ENCODE data around the gene TEX30.

DNA sequence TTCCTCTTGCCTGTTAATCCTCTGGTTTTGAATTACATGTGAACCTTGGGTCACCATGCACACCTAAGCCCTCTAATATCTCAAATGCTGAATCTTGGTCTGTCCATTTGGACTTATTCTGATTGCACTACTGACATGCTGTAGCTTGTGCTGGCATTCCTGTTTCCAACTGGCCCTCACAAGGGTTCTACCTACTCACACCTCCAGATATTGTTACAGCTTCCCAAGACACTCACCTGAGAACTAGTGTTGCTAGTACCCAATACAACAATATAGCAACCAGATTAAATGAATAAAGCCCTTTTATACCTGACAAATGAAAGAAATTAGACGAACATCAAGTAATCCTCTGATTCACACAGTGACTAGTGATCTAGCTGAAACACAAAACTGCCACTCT lies 16.6 kb downstream of the TEX30 start:
- TF ChIP-seq EZH2 (IDR thresholded peaks at IDR 0.05; ENCODE audit: insufficient read depth, low read length) (no peak), CTCF (IDR thresholded peaks at IDR 0.05; ENCODE audit: insufficient read depth, low read depth, low read length) (no peak)

All from astrocyte (in vitro differentiated cells and primary cell).